GM19099 (cell line): ENCODE measurements around the gene CCSER1.

Source experiments
- POLR2A ChIP-seq: IDR thresholded peaks from 3 replicates; pipeline ENCODE4 v1.6.1; 2011; ENCODE audit warnings: low read depth; ENCODE audit not compliant: insufficient read length; ENCODE audit errors: extremely low read depth

Gene CCSER1

GRCh38 chr4:91256751-91257150 is 1129.6 kb downstream of the CCSER1 start:
- TF ChIP-seq POLR2A, result no peak

- no peak for TF ChIP-seq POLR2A
Observed at GRCh38 chr4:91257721-91258120, 1130.5 kb downstream of the CCSER1 start.

GRCh38 chr4:91258326-91258725 is 1131.1 kb downstream of the CCSER1 start:
- no peak for TF ChIP-seq POLR2A

- TF ChIP-seq POLR2A, result no peak
Observed at GRCh38 chr4:91267543-91267942, 1140.3 kb downstream of the CCSER1 start.

- no peak for TF ChIP-seq POLR2A
Observed at GRCh38 chr4:91268913-91269312, 1141.7 kb downstream of the CCSER1 start.

GRCh38 chr4:91279899-91280298 is 1152.7 kb downstream of the CCSER1 start:
- no peak for TF ChIP-seq POLR2A

- no peak for TF ChIP-seq POLR2A
Observed at GRCh38 chr4:91280551-91281290, 1153.5 kb downstream of the CCSER1 start.

- TF ChIP-seq POLR2A, result no peak
Observed at GRCh38 chr4:91282217-91282616, 1155.0 kb downstream of the CCSER1 start.

- no peak for TF ChIP-seq POLR2A
Observed at GRCh38 chr4:91283726-91284230, 1156.6 kb downstream of the CCSER1 start.

GRCh38 chr4:91284480-91284879 is 1157.3 kb downstream of the CCSER1 start:
- TF ChIP-seq POLR2A, result no peak

GRCh38 chr4:91285487-91285886 is 1158.3 kb downstream of the CCSER1 start:
- TF ChIP-seq POLR2A, result no peak

- no peak for TF ChIP-seq POLR2A
Observed at GRCh38 chr4:91288702-91289311, 1161.6 kb downstream of the CCSER1 start.

- TF ChIP-seq POLR2A, result no peak
Observed at GRCh38 chr4:91298156-91298700, 1171.0 kb downstream of the CCSER1 start.

- TF ChIP-seq POLR2A, result no peak
Observed at GRCh38 chr4:91298824-91299223, 1171.6 kb downstream of the CCSER1 start.

GRCh38 chr4:91302120-91302519 is 1174.9 kb downstream of the CCSER1 start:
- TF ChIP-seq POLR2A, result no peak

- TF ChIP-seq POLR2A, result no peak
Observed at GRCh38 chr4:91304292-91304691, 1177.1 kb downstream of the CCSER1 start.

- TF ChIP-seq POLR2A, result no peak
Observed at GRCh38 chr4:91317434-91317833, 1190.2 kb downstream of the CCSER1 start.
